Hypothalamus (tissue), 51 donors: ENCODE results near the gene PLCB3.

ENCODE experiments used
- DNase-seq, 51 donors: peaks; one replicate each; lab custom pipeline; 2025; lab: John Stamatoyannopoulos, UW

PLCB3 gene

DNA sequence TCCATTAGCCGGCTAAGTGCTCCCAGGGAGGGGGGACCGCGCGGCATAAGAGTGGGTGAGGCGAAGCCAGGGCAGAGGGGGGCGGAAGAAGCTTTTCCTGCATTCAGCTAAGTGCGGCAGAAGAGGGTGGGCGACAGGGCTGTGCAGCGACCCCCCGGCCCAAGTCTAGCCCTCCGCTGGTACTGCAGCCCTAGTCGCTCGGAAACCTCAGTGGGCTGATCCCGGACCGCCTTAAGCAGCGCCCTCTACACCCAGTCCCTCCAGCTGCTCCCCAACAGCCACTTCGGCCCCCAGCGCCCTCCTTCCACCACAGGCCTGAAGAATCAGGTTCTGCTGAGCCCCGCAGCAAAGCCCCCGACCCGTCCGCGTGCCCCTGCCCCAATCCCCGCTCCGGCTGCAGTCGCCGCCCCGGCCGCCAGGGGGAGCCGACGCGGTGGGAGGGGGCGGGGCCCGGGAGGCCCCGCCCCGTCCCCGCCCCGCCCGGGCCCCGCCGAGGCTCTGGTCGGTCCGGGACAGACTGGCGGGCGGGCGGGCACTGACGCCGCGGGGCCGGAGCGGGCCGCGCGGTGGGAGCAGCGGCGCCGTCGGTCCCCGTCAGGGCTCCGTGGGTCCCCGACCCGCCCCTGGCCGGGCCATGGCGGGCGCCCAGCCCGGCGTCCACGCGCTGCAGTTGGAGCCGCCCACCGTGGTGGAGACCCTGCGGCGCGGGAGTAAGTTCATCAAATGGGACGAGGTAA lies at the start of gene PLCB3:
TSS of gene PLCB3 (plus strand) at position 515 of the 737 bp plus-strand sequence. CDS start at position 635, 120 bp downstream.
- peak in 32 of 51 donors; percentile 20 to 75 (median 43) for DNase-seq

DNA sequence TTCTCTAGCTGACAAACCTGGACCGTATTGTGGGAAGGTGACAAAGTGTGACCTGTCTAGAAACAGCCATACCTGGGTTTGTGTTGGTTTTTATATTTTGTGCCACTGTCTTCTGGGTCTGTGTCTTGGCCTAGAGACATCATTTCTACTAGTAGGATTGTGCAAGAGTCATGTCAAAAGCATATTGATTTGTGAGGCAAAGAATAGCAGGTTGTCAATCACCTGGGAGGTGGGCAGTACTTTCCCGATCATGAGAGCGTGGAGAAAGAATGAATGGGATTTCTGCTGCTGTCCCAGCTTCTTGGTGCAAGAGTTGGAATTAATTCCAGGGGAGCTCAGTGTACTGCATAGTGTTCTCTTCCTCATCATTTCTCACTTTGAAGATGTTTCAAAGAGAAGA lies 49.8 kb upstream of the PLCB3 start:
- DNase-seq = no peak

DNA sequence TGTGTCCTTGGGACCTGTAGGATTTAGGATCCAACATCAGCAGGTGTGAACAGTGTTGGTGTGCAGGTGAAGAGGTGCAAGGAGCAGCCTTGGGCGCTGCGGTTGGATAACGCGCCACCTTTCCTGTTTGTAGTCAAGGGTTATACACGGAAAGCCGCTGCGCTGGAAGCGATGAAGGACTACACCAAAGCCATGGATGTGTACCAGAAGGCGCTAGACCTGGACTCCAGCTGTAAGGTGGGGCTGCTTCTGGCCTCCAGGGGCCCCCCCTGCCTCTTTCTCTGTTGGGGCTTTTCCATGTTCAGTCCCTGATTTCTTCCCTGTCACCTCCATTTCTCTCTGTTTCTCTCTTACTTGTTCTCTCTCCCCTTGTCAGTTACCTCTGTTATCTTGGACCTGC lies 48.3 kb upstream of the PLCB3 start:
- no peak for DNase-seq

DNA sequence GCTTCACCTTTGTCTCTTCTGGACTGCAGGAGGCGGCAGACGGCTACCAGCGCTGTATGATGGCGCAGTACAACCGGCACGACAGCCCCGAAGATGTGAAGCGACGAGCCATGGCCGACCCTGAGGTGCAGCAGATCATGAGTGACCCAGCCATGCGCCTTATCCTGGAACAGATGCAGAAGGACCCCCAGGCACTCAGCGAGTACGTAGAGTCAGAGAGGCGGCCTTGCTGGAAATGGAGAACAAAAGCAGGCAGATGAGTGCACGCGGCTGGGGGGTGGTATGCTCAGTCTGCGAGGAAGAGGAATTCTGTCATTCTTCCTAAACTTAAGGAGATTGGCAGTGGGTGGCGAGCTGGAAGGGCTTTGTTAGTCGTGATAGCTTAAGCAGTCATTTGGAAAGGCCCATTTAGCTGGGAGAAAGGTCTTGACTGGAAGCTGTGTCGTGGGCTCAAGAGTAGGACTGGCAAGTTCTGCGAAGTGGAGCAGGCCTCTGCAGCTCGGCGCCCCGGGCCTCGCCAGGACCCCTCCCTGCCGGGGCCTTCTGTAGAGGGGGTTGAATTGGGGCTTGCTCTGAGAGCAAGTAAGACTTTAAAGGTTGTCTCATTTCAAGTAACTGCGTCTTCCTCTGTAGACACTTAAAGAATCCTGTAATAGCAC lies 47.8 kb upstream of the PLCB3 start:
- DNase-seq = no peak

DNA sequence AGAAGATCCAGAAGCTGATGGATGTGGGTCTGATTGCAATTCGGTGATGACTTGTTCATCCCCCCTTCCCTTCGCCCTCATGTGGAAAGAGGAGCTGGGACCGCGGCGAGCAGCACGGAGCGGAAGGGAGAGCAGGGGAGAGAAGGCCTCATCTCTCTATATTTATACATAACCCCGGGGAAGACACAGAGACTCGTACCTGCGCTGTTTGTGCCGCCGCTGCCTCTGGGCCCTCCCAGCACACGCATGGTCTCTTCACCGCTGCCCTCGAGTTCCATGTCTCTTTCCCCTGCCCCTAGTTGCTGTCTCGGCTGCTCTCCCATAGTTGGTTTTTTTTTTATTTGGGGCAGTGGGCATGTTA lies 47.3 kb upstream of the PLCB3 start:
- no peak for DNase-seq

DNA sequence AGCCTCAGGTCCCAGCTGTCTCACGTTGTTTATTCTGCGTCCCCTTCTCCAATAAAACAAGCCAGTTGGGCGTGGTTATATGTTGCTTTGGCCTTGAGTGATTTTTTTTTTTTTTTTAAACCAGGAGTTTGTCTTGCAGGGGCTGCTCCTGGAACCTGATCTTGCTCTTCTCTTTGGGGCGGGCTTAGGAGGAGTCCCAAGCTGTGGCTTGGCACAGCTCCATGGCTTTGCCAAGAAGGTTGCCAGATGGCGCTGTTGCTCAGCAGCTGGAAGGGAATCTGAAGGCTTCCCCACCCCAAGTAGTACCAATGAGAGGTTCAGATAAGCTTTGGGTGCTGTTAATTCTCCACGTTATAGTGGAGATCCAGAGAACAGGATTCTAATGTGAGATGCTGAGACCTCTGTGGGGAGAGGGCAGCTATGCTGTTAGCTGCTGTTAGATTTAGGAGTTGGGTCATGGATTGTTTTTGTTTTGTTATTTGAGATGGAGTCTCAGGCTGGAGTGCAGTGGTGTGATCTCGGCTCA lies 46.8 kb upstream of the PLCB3 start:
- peak in 42 of 51 donors; percentile 14 to 86 (median 66) for DNase-seq

DNA sequence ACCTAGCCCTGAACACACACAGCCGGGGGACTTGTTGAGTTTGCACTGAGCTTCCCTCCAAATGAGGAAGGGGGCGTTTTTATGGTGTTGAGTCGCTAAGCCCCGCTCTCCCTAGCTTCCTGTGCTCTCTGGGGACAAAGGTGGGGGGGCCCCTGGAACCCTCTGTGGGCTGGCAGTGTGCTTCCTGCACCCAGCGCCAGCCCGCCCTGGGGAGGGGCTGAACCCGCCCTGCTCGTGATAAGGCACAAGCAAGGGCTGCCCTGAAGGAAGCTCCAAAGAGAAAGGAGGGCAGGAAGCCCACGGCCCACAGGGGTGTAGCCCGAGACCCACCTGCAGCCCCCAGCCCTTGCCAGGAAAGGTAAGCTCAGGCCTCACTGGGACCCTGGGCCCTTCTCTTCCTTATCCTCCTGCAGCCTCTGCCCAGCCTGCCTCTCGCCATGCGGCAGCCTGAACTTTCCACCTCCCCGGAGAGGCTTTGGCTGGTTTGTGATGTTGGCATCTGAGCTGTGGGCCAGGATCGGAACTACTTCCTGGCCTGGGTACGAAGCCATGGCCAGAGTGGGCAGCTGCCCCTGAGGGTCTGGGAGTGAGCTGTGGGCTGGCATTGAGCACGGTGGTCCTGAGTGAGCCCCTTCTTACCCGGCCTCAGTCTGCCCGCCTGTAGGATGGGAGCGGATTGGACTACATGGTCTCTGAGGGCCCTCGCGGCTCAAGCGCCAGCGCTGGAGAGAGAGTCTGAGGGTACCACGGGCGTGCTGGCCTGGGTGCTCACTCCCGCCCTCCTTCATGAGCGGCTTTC lies 44.7 kb upstream of the PLCB3 start, which contains the start of gene FERMT3:
TSS of gene FERMT3 (plus strand) at position 265 of the 799 bp plus-strand sequence. CDS start 644 bp downstream, outside the sequence.
- peak in 9 of 51 donors; percentile 12 to 30 (median 23) for DNase-seq

DNA sequence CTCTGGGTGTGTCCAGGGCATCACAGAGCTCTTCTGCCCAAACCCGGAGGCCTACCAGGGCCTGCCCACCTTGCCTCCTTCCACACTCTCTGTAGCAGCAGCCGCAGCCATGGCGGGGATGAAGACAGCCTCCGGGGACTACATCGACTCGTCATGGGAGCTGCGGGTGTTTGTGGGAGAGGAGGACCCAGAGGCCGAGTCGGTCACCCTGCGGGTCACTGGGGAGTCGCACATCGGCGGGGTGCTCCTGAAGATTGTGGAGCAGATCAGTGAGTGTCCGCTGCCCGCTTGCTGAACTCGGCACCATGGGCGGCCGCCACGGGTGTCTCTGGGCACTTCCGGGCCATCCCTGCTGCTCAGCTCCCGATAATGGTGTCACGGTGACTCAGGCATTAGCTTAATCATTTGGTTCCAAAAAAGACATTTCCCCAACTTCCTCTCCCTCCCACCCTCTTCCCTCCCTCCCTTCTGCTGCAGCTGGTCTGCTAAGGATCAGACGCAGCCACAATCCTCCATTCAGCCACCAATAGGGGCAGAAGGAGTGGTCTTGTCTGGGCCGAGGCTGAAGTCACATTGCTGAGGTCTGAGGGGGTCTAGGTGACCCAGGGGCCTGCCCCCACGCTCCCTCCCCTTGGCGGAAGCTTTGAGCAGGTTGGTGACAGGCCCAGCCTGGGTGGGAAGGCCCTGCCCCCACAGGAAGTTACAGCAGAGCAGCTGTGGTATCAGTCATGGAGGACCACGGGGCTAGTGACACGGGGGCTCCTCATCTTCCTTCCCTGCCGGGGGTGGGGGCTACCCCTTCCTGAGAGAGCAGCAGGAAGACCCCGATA lies 43.9 kb upstream of the PLCB3 start:
- DNase-seq = peak in 9 of 51 donors; percentile 18 to 73 (median 41)

DNA sequence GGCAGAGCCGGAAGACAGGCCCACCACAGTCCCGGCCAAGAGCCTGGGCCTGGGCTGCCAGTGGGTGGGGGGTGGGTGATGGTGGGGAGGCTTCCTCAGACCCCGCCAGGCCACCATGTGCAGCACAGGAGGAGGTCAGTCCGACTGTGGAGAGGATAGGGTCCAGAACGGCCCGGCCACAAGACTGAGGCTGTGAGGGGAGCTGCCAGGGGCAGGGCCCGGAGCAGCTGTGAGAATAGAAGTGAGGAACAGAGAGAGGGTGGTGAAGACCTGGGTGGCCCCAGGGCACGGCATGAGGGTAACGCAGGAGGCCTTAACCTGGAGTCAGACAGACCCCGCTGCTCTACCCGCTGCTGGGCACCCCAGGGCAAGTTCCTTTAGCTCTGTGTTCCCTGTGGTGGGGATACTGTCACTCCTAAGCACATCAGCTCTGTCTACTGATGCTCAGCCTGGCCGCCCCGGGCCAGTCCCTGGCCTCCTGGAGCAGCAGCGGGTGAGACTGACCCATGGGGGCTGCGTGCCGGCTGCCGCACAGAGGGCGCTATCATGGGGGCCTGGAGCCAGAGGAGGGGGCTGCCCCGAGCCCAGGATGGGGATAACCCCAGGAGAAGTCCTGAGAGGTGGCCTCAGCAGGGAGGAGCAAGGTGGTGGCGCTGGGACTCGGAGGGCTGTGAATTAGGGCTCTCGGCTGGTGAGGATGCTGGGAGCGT lies 43.1 kb upstream of the PLCB3 start:
- no peak for DNase-seq

DNA sequence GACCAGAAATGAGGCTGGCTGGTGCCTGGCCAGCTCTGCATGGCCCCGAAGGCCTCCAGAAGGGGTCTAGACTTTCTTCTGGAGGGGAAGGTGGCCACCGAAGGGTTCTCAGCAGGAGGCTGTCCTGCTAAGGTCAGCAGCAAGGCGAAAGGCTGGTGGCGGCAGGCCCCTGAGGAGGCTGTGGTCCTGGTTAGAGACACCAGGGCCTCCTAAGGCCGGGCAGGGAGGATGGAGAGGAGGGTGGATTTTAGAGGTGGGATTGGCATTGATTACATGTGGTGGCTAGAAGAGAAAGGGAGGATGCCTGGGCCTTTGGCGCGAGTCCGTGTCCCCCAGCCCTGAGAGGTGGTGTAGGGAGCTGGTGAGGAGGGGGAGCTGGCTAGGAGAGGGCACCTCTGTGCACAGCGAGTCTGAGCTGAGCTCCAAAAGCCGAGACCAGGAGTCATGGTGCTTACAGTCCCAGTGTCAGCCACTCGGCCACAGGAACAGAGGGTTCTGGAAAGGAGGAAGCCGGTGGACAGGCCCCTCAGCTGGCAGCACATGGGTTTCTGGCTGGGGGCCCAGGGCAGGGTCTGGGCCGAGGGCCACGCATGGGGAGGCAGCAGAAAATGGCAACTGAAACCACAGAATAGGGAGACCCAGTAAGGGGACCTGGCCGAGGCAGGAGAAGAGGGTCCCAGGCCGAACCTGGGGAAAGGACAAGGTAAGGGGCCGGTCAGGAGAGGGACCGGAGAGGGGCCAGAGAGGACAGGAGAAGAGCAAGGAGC lies 42.4 kb upstream of the PLCB3 start:
- DNase-seq = peak in 4 of 51 donors; percentile 20 to 36 (median 25)

DNA sequence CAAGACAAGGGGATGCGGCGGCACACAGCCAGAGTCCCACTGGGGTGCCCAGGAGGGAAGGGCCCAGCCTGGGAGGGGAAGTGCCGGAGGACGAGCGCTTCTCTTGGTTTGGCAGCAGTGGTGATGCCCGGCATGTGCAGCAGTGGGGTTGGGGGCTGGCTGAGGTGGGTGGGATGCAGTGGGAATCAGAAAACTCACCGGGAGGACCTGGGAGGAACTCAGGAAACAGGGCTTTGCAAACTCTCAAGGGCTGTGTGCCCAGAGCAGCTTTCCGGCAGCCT lies 41.8 kb upstream of the PLCB3 start:
- no peak for DNase-seq

DNA sequence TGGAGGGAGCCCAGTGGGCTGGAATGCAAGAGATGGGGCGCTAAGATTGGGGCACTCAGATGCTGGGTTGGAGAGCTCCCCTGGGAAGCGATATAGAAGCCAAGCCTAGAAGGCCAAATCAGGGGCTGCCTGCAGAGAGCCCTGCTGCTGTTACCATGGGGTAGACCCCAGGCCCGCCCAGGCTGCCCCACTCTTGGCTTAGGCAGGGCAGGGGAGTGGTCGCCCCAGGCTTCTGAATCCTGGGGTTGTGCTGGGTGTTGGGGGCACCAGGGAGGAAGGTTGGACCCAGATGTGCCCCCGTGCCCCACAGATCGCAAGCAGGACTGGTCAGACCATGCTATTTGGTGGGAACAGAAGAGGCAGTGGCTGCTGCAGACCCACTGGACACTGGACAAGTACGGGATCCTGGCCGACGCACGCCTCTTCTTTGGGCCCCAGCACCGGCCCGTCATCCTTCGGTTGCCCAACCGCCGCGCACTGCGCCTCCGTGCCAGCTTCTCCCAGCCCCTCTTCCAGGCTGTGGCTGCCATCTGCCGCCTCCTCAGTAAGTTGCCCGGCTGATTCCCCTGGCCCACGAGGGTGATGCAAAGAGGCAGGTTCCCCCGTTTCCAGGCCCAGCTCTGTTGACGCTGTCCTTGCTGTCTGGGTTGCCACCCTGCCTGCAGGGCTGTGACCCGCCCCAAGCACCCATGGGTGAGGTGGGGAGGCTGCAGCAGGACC lies 40.9 kb upstream of the PLCB3 start:
- DNase-seq = no peak

DNA sequence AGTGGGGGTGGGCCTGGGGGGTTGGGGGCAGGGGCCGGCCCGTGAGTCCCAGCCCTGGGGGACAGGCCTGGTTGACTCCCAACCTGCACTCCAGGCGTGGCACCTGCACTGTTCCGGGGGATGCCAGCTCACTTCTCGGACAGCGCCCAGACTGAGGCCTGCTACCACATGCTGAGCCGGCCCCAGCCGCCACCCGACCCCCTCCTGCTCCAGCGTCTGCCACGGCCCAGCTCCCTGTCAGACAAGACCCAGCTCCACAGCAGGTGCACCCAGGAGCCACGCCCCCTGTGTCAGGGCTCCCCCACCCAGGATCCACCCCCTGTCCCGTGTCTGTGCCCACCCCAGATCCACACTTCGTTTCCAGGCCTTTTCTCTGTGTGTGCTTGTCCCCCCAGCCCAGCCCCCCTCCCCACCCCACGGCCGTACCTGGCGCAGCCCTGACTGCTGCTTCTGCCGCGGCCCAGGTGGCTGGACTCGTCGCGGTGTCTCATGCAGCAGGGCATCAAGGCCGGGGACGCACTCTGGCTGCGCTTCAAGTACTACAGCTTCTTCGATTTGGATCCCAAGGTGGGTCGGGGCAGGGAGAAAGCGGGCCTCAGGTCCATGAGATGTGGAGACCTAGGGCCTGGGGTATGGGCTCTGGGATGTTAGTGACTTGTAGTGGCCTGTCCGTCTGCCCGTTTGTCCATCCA lies 40.0 kb upstream of the PLCB3 start:
- DNase-seq = no peak

DNA sequence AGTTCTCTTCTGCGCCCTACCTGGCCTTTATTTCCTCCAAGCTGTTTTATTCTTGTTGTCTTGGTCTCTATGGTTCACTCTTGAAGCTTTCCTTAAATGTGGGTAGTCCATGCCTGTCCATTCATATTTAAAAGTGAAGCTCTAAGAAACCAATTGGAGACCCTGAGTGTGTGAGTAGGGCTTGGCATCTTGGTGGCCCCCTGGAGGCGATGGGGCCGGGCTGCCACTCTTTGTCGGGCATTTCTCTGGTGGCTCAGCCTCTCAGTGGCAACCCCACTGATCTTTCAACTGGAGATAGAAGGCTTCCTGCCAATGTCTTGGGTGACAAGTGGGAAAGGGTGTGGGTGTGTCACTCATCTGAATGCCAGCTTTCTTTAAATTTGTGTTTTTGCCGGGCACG lies 34.5 kb upstream of the PLCB3 start:
- DNase-seq = no peak

DNA sequence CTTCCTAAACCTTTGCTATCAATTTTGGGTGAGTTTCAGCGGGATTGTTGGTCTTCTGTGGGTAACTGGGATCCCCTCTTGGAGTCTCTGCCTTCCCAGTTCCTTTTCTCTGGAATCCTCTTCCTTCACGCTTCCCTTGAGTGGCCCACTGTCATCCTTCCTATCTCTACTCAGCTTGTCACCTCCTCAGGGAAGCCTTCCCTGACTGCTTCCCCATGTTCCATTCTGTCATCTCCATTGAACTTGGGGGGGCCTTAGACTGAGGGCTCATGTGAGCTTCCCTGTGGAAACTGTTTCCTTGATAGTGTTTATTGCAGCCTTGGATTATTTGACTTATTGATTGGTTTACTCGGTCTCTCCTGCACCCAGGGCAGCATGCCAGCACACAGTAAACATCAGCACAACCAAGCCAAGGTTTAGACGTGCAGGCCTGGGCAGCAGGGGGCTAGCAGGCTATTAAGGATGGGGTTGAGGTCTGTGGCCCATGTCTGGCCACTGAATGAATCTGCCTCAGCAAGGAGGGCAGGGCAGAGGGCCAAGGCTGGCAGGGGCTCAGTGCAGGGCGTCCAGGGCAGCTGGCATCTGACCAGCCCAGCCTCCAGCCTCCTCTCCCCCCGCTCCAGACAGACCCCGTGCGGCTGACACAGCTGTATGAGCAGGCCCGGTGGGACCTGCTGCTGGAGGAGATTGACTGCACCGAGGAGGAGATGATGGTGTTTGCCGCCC lies 32.5 kb upstream of the PLCB3 start:
- DNase-seq = no peak

DNA sequence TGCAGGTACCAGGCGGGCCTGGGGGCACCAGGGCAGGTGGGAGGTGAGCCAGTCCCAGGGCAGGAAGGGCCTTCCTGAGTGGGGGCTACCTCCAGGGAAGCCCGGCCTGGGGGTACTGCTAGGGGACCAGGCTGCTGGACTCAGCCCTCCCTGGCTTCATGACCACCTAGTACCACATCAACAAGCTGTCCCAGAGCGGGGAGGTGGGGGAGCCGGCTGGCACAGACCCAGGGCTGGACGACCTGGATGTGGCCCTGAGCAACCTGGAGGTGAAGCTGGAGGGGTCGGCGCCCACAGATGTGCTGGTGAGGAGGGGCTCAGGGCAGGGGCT lies 32.0 kb upstream of the PLCB3 start:
- no peak for DNase-seq

DNA sequence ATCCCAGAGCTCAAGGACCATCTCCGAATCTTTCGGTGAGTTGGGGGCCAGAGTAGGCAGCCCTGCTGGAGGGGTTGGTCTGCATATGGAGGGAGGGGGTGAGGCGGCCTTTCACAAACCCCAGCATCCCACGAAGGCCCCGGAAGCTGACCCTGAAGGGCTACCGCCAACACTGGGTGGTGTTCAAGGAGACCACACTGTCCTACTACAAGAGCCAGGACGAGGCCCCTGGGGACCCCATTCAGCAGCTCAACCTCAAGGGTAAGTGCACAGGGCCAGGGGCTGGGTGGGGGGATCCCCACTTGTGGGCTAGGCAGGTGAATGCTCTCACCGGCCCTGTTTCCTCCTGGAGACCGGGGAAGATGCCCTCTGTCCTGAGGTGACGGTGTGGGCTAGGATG lies 31.6 kb upstream of the PLCB3 start:
- DNase-seq = no peak
